Spleen (tissue), 7 donors: ENCODE results near the gene DPEP2.

Experiments
- CTCF ChIP-seq, 11 experiments: fragments of 200-600 bp in 7 of 11; fragments of 450-650 bp in 4 of 11; sonication (generic) in 4 of 11; IDR thresholded peaks in 8 of 11; conservative IDR thresholded peaks in 3 of 11; 1 replicate in 7 of 11; 2 replicates in 4 of 11; pipeline versions ENCODE4 v1.4.0 to v1.8.0; 2016 to 2021; ENCODE audit warnings: antibody characterized with exemption in 11 of 11, inconsistent platforms in 4 of 11, mild to moderate bottlenecking in 1 of 11
- POLR2A ChIP-seq, 3 donors: fragments of 450-650 bp; IDR thresholded peaks; one replicate each; pipeline ENCODE4 v1.5.1; 2017; ENCODE audit warnings: antibody characterized with exemption in 3 of 3, mild to moderate bottlenecking in 1 of 3
- POLR2AphosphoS5 ChIP-seq, 3 donors: sonication (generic); formaldehyde crosslinking; IDR thresholded peaks; one replicate each; pipeline ENCODE4 v1.5.1; 2017; ENCODE audit warnings: antibody characterized with exemption in 3 of 3
- donor health status: DM: no; HTN: no; CAD: no; lungs with moderate emphysema.
- donor health status: DM: no; HTN: no; CAD: no.
- donor health status: DM: no; HTN: no; CAD: no.

- peak in 1 of 3 donors; percentile 9 for TF ChIP-seq POLR2AphosphoS5 (IDR thresholded peaks at IDR 0.05)
- TF ChIP-seq CTCF (IDR thresholded peaks at IDR 0.05 in 8 of 11, conservative IDR thresholded peaks at IDR 0.05 in 3 of 11) = no peak
- no peak for TF ChIP-seq POLR2A (IDR thresholded peaks at IDR 0.05)
Measured at GRCh38 chr16:67940446-67941089, 58.7 kb downstream of the DPEP2 start.
